ENCODE results near the gene PTGES2. TPM values are rescaled to one million over a fixed set of nuclear protein-coding genes. Genes with fewer than 3 reads are reported as not detected.

The PTGES2 gene
- total RNA-seq, 1 donor from 2014 or later, result 72.2 TPM

- Mint-ChIP-seq H3K4me3 (peak overlapping the region; percentile 28), H3K36me3 (ENCODE audit: low read depth) (no peaks in the 10 kb centered on the region), H3K27ac (ENCODE audit: unreplicated experiment) (no peak overlapping the region), H3K9me3 (no peaks in the 10 kb centered on the region), H3K4me1 (peaks cover 32% of the 10 kb centered on the region), H3K27me3 (ENCODE audit: low read depth) (no peaks in the 10 kb centered on the region)
- DNase-seq (ENCODE audit: low read depth, low spot score), result no peak
- no peak for TF ChIP-seq CTCF (conservative IDR thresholded peaks at IDR 0.05)
Observed at GRCh38 chr9:128070874-128071273, 56.7 kb downstream of the PTGES2 start.

Other genes starting within 250 kb of the PTGES2 start
- 25.4 and 27.4 TPM in 2 replicates for gene ST6GALNAC6, start 228.1 kb downstream of the PTGES2 start, total RNA-seq
- 12.6 and 14.5 TPM in 2 replicates for gene ST6GALNAC4, start 210.7 kb downstream of the PTGES2 start, total RNA-seq
- 2.6 and 3.4 TPM in 2 replicates for gene PIP5KL1, start 197.0 kb downstream of the PTGES2 start, total RNA-seq
- 52.2 and 59.1 TPM in 2 replicates for gene DPM2, start 189.9 kb downstream of the PTGES2 start, total RNA-seq
- gene EEIG1, start 146.7 kb downstream of the PTGES2 start, total RNA-seq, result 53.5 and 71.1 TPM in 2 replicates
- gene NAIF1, start 60.4 kb downstream of the PTGES2 start, total RNA-seq, result 9.8 and 11.8 TPM in 2 replicates
- gene SLC25A25, start 59.5 kb downstream of the PTGES2 start, total RNA-seq, result 13.9 and 16.8 TPM in 2 replicates
- gene LCN2, start 21.7 kb upstream of the PTGES2 start, total RNA-seq, result not detected in 2 replicates
- gene BBLN, start 32.5 kb upstream of the PTGES2 start, total RNA-seq, result 80.6 and 82.5 TPM in 2 replicates
- 201 and 226 TPM in 2 replicates for gene CIZ1, start 63.8 kb upstream of the PTGES2 start, total RNA-seq
- gene DNM1, start 75.7 kb upstream of the PTGES2 start, total RNA-seq, result 84.0 and 87.2 TPM in 2 replicates
- 56.9 and 64.1 TPM in 2 replicates for gene GOLGA2, start 148.3 kb upstream of the PTGES2 start, total RNA-seq
- gene SWI5, start 148.5 kb upstream of the PTGES2 start, total RNA-seq, result 17.1 and 20.7 TPM in 2 replicates
- 33.4 and 35.0 TPM in 2 replicates for gene TRUB2, start 194.7 kb upstream of the PTGES2 start, total RNA-seq
- gene COQ4, start 195.1 kb upstream of the PTGES2 start, total RNA-seq, result 50.8 and 51.0 TPM in 2 replicates
- 43.0 and 45.6 TPM in 2 replicates for gene SLC27A4, start 212.8 kb upstream of the PTGES2 start, total RNA-seq
- 69.9 and 73.2 TPM in 2 replicates for gene URM1, start 243.6 kb upstream of the PTGES2 start, total RNA-seq